Heart left ventricle (tissue), 13 donors: ENCODE measurements around the gene PABPN1L.

ENCODE experiments used
- CTCF ChIP-seq, 12 donors: fragments of 200-600 bp; sonication (generic) in 4 of 12; IDR thresholded peaks; one replicate each; pipeline versions ENCODE4 v1.5.0 to v1.8.0; 2018 to 2022; ENCODE audit warnings: antibody characterized with exemption in 12 of 12, mild to moderate bottlenecking in 5 of 12
- POLR2A ChIP-seq, 2 donors: fragments of 450-650 bp; IDR thresholded peaks; one replicate each; pipeline ENCODE4 v1.6.1; 2017; ENCODE audit warnings: antibody characterized with exemption in 2 of 2, mild to moderate bottlenecking in 2 of 2, moderate library complexity in 2 of 2
- donor health status: ischemic (EF 13 %, LVEDD 7.1; RV severe dilation, severe dysfunction).
- donor health status: DM: no; HTN: yes; CAD: no.
- donor health status: DM: no; HTN: no; CAD: no.
- donor health status: ischemic (EF 25% LVEDD 6.9; RV normal size, moderate dysfunction).
- donor health status: ischemic (EF 25% LVEDD 5.7; RV mildly dilated, moderate dysfunction).
- donor health status: ischemic (EF 35%, LVEDD 5.7; RV mildly dilated, moderate dysfunction).
- donor health status: nonischemic (EF 11% LVEDD 7.7; RV severe dilation, severe dysfunction).
- donor health status: DM: yes; HTN: yes; CAD: no.
- donor health status: PGD.
- donor health status: ischemic (EF 29% LVEDD 5.4; RV normal size, mild dysfunction).
- donor health status: nonischemic (EF 23%, LVEDD 6.1; RV moderate dilation, normal function).

- TF ChIP-seq CTCF (IDR thresholded peaks at IDR 0.05) (no peak), POLR2A (IDR thresholded peaks at IDR 0.05) (no peak)
Observed at GRCh38 chr16:88862968-88863367, 3.5 kb downstream of the PABPN1L start.
